GM12865 (cell line): ENCODE measurements around the gene HOXB9.

Source experiments
- DNase-seq: peaks from one replicate; pipeline ENCODE4 v3.0.0; 2010; ENCODE audit warnings: low read depth
- H3K4me3 ChIP-seq: 2 replicates; pipeline ENCODE4 v1.5.1; 2011; ENCODE audit warnings: mild to moderate bottlenecking, low read depth, low read length, control low read depth
- CTCF ChIP-seq: IDR thresholded peaks from 2 replicates; pipeline ENCODE4 v1.5.1; 2011; ENCODE audit warnings: low read length, control low read depth, low read depth, inconsistent platforms; ENCODE audit not compliant: insufficient read depth; ENCODE audit errors: missing control alignments

HOXB9 gene

GRCh38 chr17:48627623-48628521 lies 1.7 kb upstream of the HOXB9 start:
- H3K4me3 ChIP-seq: no peak overlapping the region
- DNase-seq: no peak
- TF ChIP-seq CTCF: no peak

- TF ChIP-seq CTCF: no peak
- no peak overlapping the region for H3K4me3 ChIP-seq
- no peak for DNase-seq
Measured at GRCh38 chr17:48627118-48627597, 1.0 kb upstream of the HOXB9 start.

GRCh38 chr17:48625495-48626244 lies 488 bp downstream of the HOXB9 start:
- peak; percentile 51 for DNase-seq
- no peak for TF ChIP-seq CTCF
- H3K4me3 ChIP-seq: peak overlapping the region; percentile 44

GRCh38 chr17:48624544-48625494 lies 1.3 kb downstream of the HOXB9 start:
- DNase-seq: no peak
- H3K4me3 ChIP-seq: no peak overlapping the region; the same call in 1 of the 2 replicates
- TF ChIP-seq CTCF: no peak

GRCh38 chr17:48624118-48624517 lies 2.0 kb downstream of the HOXB9 start:
- DNase-seq: no peak
- H3K4me3 ChIP-seq: no peak overlapping the region
- TF ChIP-seq CTCF: no peak

GRCh38 chr17:48623583-48623982 lies 2.6 kb downstream of the HOXB9 start:
- DNase-seq: no peak
- no peak overlapping the region for H3K4me3 ChIP-seq
- TF ChIP-seq CTCF: no peak
